GM18520 (cell line): Measurements from ENCODE around the gene CASP1.
A peak's percentile ranks its signal among the peaks of the same experiment; 100 is the strongest.
"Not testable (repeated sequence)": the region's sequence is repeated elsewhere in the genome, so short reads cannot be mapped to it uniquely, and the experiment has no call there.

ENCODE experiments used
- ATAC-seq: cut with Tn5 transposase; IDR thresholded peaks from one replicate; pipeline ENCODE4 v1.9.1; 2021; ENCODE audit not compliant: unreplicated experiment

CASP1 gene

GRCh38 chr11:105034813-105035620 is at the start of gene CASP1:
TSS of gene CASP1 (minus strand) at chr11:105035144. CDS start at chr11:105035113, 31 bp downstream.
- peak; percentile 77 for ATAC-seq

- no peak for ATAC-seq
These were observed 46.6 kb upstream of the CASP1 start for GRCh38 chr11:105081412-105082150.

- ATAC-seq, result not testable (repeated sequence)
These were observed 45.4 kb upstream of the CASP1 start for GRCh38 chr11:105080171-105080906.

- no peak for ATAC-seq
These were observed 43.3 kb upstream of the CASP1 start for GRCh38 chr11:105078283-105078682.

- not testable (repeated sequence) for ATAC-seq
These were observed 42.3 kb upstream of the CASP1 start for GRCh38 chr11:105077141-105077790.

GRCh38 chr11:105074166-105074530 is 39.2 kb upstream of the CASP1 start:
- ATAC-seq, result no peak

GRCh38 chr11:105073456-105074165 is 38.7 kb upstream of the CASP1 start:
- no peak for ATAC-seq

- not testable (repeated sequence) for ATAC-seq
These were observed 37.1 kb upstream of the CASP1 start for GRCh38 chr11:105072080-105072479.

- ATAC-seq, result no peak
These were observed 36.3 kb upstream of the CASP1 start for GRCh38 chr11:105071089-105071732.

- ATAC-seq, result no peak
These were observed 35.4 kb upstream of the CASP1 start for GRCh38 chr11:105070306-105070705.

- not testable (repeated sequence) for ATAC-seq
These were observed 34.8 kb upstream of the CASP1 start for GRCh38 chr11:105069749-105070148.

- not testable (repeated sequence) for ATAC-seq
These were observed 28.4 kb upstream of the CASP1 start for GRCh38 chr11:105063245-105063941.

- no peak for ATAC-seq
These were observed 22.5 kb upstream of the CASP1 start for GRCh38 chr11:105057432-105057831.

- no peak for ATAC-seq
These were observed 21.5 kb upstream of the CASP1 start for GRCh38 chr11:105056446-105056845.

- ATAC-seq, result no peak
These were observed 20.0 kb upstream of the CASP1 start for GRCh38 chr11:105054723-105055493.

- ATAC-seq, result no peak
These were observed 17.5 kb upstream of the CASP1 start for GRCh38 chr11:105052487-105052886.

GRCh38 chr11:105051559-105051958 is 16.6 kb upstream of the CASP1 start:
- ATAC-seq, result no peak

- ATAC-seq, result no peak
These were observed 14.5 kb upstream of the CASP1 start for GRCh38 chr11:105049481-105049880.
